Calu3 (cell line): ENCODE measurements around the gene ERC2. TPM values are rescaled to one million over a fixed set of nuclear protein-coding genes. Genes with fewer than 3 reads are reported as not detected.
A peak's percentile ranks its signal among the peaks of the same experiment; 100 is the strongest.

Experiments used
- BruUV-seq: library from RNA; stranded (reverse); fragments of 400-500 nt; replicated peaks from 2 replicates; lab custom pipeline; 2021; lab: Mats Ljungman, UMichigan
- CTCF ChIA-PET: fragments of 300-600 bp; sonication (Branson Sonifier 250); formaldehyde crosslinking; loops from one replicate; lab custom pipeline; 2022; ENCODE audit warnings: antibody characterized with exemption; lab: Charles Lee
- DNase-seq: peaks from one replicate; pipeline ENCODE4 v3.0.0; 2022
- H3K27ac Mint-ChIP-seq: one replicate; pipeline ENCODE4 v1.8.0; 2022; ENCODE audit warnings: mixed read lengths; ENCODE audit not compliant: unreplicated experiment
- H3K27me3 Mint-ChIP-seq: one replicate; pipeline ENCODE4 v1.8.0; 2022; ENCODE audit warnings: mixed read lengths; ENCODE audit not compliant: unreplicated experiment
- H3K36me3 Mint-ChIP-seq: one replicate; pipeline ENCODE4 v1.8.0; 2022; ENCODE audit warnings: mild to moderate bottlenecking, moderate library complexity, mixed read lengths; ENCODE audit not compliant: insufficient read depth, unreplicated experiment
- H3K4me1 Mint-ChIP-seq: one replicate; pipeline ENCODE4 v1.8.0; 2022; ENCODE audit warnings: mild to moderate bottlenecking, low read depth, mixed read lengths; ENCODE audit not compliant: unreplicated experiment
- H3K4me3 Mint-ChIP-seq: one replicate; pipeline ENCODE4 v1.8.0; 2022; ENCODE audit warnings: mild to moderate bottlenecking, low read depth, moderate library complexity, mixed read lengths; ENCODE audit not compliant: unreplicated experiment
- H3K9me3 Mint-ChIP-seq: one replicate; pipeline ENCODE4 v1.8.0; 2022; ENCODE audit warnings: low read depth, mixed read lengths; ENCODE audit not compliant: unreplicated experiment
- CTCF ChIP-seq: fragments of 200-600 bp; IDR thresholded peaks from one replicate; pipeline ENCODE4 v1.8.0; 2022; ENCODE audit warnings: antibody characterized with exemption; ENCODE audit not compliant: unreplicated experiment
- intact Hi-C: fragments of 100-400 bp; cut with micrococcal nuclease; formaldehyde crosslinking; loops from one replicate; pipeline ENCODE4 v1.10.0; 2022; ENCODE audit not compliant: unreplicated experiment
- total RNA-seq: library from RNA; stranded (reverse); gene quantifications from 2 replicates; pipeline ENCODE4 v1.2.3, GENCODE V29; 2022

ERC2 gene
- total RNA-seq, 1 experiment from 2014 or later = 0.73 TPM

GRCh38 chr3:55482496-55483195, 985.6 kb downstream of the ERC2 start:
- no peak for DNase-seq
- TF ChIP-seq CTCF = no peak
- no peaks in the 10 kb centered on the region for H3K9me3 Mint-ChIP-seq
- no peak overlapping the region for H3K27ac Mint-ChIP-seq
- BruUV-seq = no TSS peak
- H3K27me3 Mint-ChIP-seq = peaks cover 50% of the 10 kb centered on the region
- no peak overlapping the region for H3K4me3 Mint-ChIP-seq
- CTCF ChIA-PET = no interaction called here
- H3K4me1 Mint-ChIP-seq = no peaks in the 10 kb centered on the region
- H3K36me3 Mint-ChIP-seq = peaks cover 3% of the 10 kb centered on the region
- intact Hi-C loops = loop anchor here (10.0 kb wide), 2 partner anchors 262 to 422 kb away; no protein-coding TSS in a partner anchor

- H3K4me1 Mint-ChIP-seq = no peaks in the 10 kb centered on the region
- H3K27me3 Mint-ChIP-seq = peaks cover 43% of the 10 kb centered on the region
- intact Hi-C loops = loop anchor here (10.0 kb wide), 2 partner anchors 263 to 423 kb away; no protein-coding TSS in a partner anchor
- no peak overlapping the region for H3K27ac Mint-ChIP-seq
- BruUV-seq = no TSS peak
- no peak for TF ChIP-seq CTCF
- no peak overlapping the region for H3K4me3 Mint-ChIP-seq
- H3K36me3 Mint-ChIP-seq = no peaks in the 10 kb centered on the region
- CTCF ChIA-PET = no interaction called here
- no peaks in the 10 kb centered on the region for H3K9me3 Mint-ChIP-seq
- no peak for DNase-seq
These were observed 986.3 kb downstream of the ERC2 start for GRCh38 chr3:55481744-55482495.

- intact Hi-C loops = loop anchor here (10.0 kb wide), 2 partner anchors 264 to 424 kb away; no protein-coding TSS in a partner anchor
- no peaks in the 10 kb centered on the region for H3K9me3 Mint-ChIP-seq
- no peak for DNase-seq
- CTCF ChIA-PET = no interaction called here
- TF ChIP-seq CTCF = no peak
- H3K27ac Mint-ChIP-seq = no peak overlapping the region
- no TSS peak for BruUV-seq
- H3K4me3 Mint-ChIP-seq = peak overlapping the region; percentile 34
- H3K27me3 Mint-ChIP-seq = peaks cover 35% of the 10 kb centered on the region
- H3K4me1 Mint-ChIP-seq = no peaks in the 10 kb centered on the region
- no peaks in the 10 kb centered on the region for H3K36me3 Mint-ChIP-seq
These were observed 987.1 kb downstream of the ERC2 start for GRCh38 chr3:55480911-55481743.
